ENCODE results near the gene GYG2.

DNA sequence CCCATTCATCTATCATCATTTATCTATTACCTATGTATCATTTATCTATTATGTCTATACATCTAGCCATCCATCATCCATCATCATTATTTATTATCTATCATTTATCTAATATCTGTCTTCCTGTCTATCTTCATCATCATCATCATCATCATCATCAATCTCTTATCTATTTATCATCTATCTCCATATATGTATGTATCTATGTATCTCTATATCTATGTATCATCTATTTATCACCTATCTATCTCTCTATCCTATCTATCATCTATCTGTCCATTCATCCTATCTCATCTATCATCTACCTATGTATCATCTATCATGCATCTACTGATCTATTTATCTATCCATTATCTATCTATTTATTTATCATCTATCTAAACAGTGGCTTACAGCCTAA lies 3.8 kb upstream of the GYG2 start:
- no peak for TF ChIP-seq EZH2 (IDR thresholded peaks at IDR 0.05)
- TF ChIP-seq, protein P1, sequence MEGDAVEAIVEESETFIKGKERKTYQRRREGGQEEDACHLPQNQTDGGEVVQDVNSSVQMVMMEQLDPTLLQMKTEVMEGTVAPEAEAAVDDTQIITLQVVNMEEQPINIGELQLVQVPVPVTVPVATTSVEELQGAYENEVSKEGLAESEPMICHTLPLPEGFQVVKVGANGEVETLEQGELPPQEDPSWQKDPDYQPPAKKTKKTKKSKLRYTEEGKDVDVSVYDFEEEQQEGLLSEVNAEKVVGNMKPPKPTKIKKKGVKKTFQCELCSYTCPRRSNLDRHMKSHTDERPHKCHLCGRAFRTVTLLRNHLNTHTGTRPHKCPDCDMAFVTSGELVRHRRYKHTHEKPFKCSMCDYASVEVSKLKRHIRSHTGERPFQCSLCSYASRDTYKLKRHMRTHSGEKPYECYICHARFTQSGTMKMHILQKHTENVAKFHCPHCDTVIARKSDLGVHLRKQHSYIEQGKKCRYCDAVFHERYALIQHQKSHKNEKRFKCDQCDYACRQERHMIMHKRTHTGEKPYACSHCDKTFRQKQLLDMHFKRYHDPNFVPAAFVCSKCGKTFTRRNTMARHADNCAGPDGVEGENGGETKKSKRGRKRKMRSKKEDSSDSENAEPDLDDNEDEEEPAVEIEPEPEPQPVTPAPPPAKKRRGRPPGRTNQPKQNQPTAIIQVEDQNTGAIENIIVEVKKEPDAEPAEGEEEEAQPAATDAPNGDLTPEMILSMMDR (IDR thresholded peaks at IDR 0.05), result no peak

Data from neural progenitor cell (in vitro differentiated cells).